Astrocyte (in vitro differentiated cells and primary cell): ENCODE measurements around the gene CCR4. TPM values are rescaled to one million over a fixed set of nuclear protein-coding genes. Genes with fewer than 3 reads are reported as not detected.
"Not testable (repeated sequence)": the region's sequence is repeated elsewhere in the genome, so short reads cannot be mapped to it uniquely, and the experiment has no call there.

Source experiments
- DNase-seq: peaks from one replicate; pipeline ENCODE4 v3.0.0-alpha.2; 2010; ENCODE audit warnings: low read depth
- FAIRE-seq: peaks from 2 replicates; lab custom pipeline; 2011; peaks lifted over from hg19 to GRCh38; lab: Jason Lieb, UNC
- H2AFZ ChIP-seq: 2 replicates; pipeline ENCODE4 v1.6.0; 2012; ENCODE audit warnings: low read depth, low read length, inconsistent platforms
- H3K27ac ChIP-seq: 2 replicates; pipeline ENCODE4 v1.5.1; 2011; ENCODE audit warnings: low read depth, low read length, inconsistent platforms
- H3K27me3 ChIP-seq: 2 replicates; pipeline ENCODE4 v1.6.0; 2011; ENCODE audit warnings: low read length, inconsistent platforms; ENCODE audit not compliant: insufficient read depth
- H3K36me3 ChIP-seq: 2 replicates; pipeline ENCODE4 v1.5.1; 2011; ENCODE audit warnings: low read length, inconsistent platforms; ENCODE audit not compliant: insufficient read depth
- H3K4me1 ChIP-seq: 2 replicates; pipeline ENCODE4 v1.5.1; 2011; ENCODE audit warnings: low read length, inconsistent platforms; ENCODE audit not compliant: insufficient read depth
- H3K4me2 ChIP-seq: 2 replicates; pipeline ENCODE4 v1.6.0; 2012; ENCODE audit warnings: low read length, inconsistent platforms
- H3K4me3 ChIP-seq: 2 replicates; pipeline ENCODE4 v1.5.1; 2011; ENCODE audit warnings: low read depth, mild to moderate bottlenecking, low read length, inconsistent platforms; ENCODE audit not compliant: insufficient read depth
- H3K79me2 ChIP-seq: 2 replicates; pipeline ENCODE4 v1.6.0; 2012; ENCODE audit warnings: mild to moderate bottlenecking, low read length, inconsistent platforms; ENCODE audit not compliant: insufficient read depth
- H3K9ac ChIP-seq: 2 replicates; pipeline ENCODE4 v1.6.0; 2012; ENCODE audit warnings: mild to moderate bottlenecking, low read length, inconsistent platforms
- H3K9me3 ChIP-seq: 2 replicates; pipeline ENCODE4 v1.5.1; 2012; ENCODE audit warnings: low read depth, mild to moderate bottlenecking, low read length, inconsistent platforms; ENCODE audit not compliant: insufficient read depth
- H4K20me1 ChIP-seq: 2 replicates; pipeline ENCODE4 v1.6.0; 2012; ENCODE audit warnings: low read length, inconsistent platforms; ENCODE audit not compliant: insufficient read depth
- H3K27ac Mint-ChIP-seq: one replicate; pipeline ENCODE4 v1.8.0; 2021; ENCODE audit warnings: mild to moderate bottlenecking, mixed read lengths; ENCODE audit not compliant: unreplicated experiment
- H3K27me3 Mint-ChIP-seq: one replicate; pipeline ENCODE4 v1.8.0; 2021; ENCODE audit warnings: low read depth, mixed read lengths; ENCODE audit not compliant: unreplicated experiment
- H3K36me3 Mint-ChIP-seq: one replicate; pipeline ENCODE4 v1.8.0; 2021; ENCODE audit warnings: low read depth, mixed read lengths; ENCODE audit not compliant: unreplicated experiment
- H3K4me1 Mint-ChIP-seq: one replicate; pipeline ENCODE4 v1.8.0; 2021; ENCODE audit warnings: low read depth, mixed read lengths; ENCODE audit not compliant: unreplicated experiment
- H3K4me3 Mint-ChIP-seq: one replicate; pipeline ENCODE4 v1.8.0; 2021; ENCODE audit warnings: mild to moderate bottlenecking, moderate library complexity, mixed read lengths; ENCODE audit not compliant: unreplicated experiment
- H3K9me3 Mint-ChIP-seq: one replicate; pipeline ENCODE4 v1.8.0; 2021; ENCODE audit warnings: mild to moderate bottlenecking, mixed read lengths; ENCODE audit not compliant: unreplicated experiment
- EZH2 ChIP-seq: IDR thresholded peaks from 2 replicates; pipeline ENCODE4 v1.6.1; 2012; ENCODE audit warnings: mild to moderate bottlenecking, low read length, inconsistent platforms; ENCODE audit not compliant: insufficient read depth
- total RNA-seq: library from RNA; stranded (reverse); gene quantifications from 2 replicates; pipeline ENCODE4 v1.2.1, GENCODE V29; 2021
- TF ChIP-seq, protein P1 (sequence below): IDR thresholded peaks from 2 replicates; pipeline ENCODE4 v1.5.1; 2011; ENCODE audit warnings: low read depth, mild to moderate bottlenecking, inconsistent platforms, low read length, moderate library complexity; ENCODE audit not compliant: insufficient read depth

The CCR4 gene
- total RNA-seq, 1 donor from 2014 or later, result not detected

DNA sequence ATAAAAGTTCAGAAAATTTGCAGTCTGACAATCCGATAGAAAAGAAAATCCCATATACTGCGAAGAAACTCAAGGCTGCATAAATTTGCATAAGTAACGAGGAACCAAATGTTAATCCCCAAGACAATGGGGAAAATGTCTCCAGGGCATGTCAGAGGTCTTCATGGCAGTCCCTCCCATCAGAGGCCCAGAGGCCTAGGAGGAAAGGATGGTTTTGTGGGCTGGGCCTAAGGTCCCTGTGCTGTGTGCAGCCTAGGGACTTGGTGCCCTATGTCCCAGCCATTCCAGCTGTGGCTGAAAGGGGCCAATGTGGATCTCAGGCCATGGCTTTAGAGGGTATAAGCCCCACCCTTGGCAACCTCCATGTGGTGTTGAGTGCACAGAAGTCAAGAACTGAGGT lies 21.3 kb upstream of the CCR4 start:
- H3K79me2 ChIP-seq, result no peaks in the 10 kb centered on the region
- Mint-ChIP-seq H3K9me3 (no peaks in the 10 kb centered on the region), H3K4me1 (no peaks in the 10 kb centered on the region), H3K27ac (no peak overlapping the region), H3K4me3 (no peak overlapping the region), H3K36me3 (peaks cover 2% of the 10 kb centered on the region), H3K27me3 (no peaks in the 10 kb centered on the region)
- FAIRE-seq, result no peak
- H2AFZ ChIP-seq, result no peak overlapping the region
- no peak overlapping the region for H3K4me3 ChIP-seq
- no peak overlapping the region for H3K27ac ChIP-seq
- H3K36me3 ChIP-seq, result no peaks in the 10 kb centered on the region
- no peak overlapping the region for H3K4me2 ChIP-seq
- H3K4me1 ChIP-seq, result no peaks in the 10 kb centered on the region
- H3K9me3 ChIP-seq, result no peaks in the 10 kb centered on the region
- H3K27me3 ChIP-seq, result no peaks in the 10 kb centered on the region
- TF ChIP-seq, protein P1, sequence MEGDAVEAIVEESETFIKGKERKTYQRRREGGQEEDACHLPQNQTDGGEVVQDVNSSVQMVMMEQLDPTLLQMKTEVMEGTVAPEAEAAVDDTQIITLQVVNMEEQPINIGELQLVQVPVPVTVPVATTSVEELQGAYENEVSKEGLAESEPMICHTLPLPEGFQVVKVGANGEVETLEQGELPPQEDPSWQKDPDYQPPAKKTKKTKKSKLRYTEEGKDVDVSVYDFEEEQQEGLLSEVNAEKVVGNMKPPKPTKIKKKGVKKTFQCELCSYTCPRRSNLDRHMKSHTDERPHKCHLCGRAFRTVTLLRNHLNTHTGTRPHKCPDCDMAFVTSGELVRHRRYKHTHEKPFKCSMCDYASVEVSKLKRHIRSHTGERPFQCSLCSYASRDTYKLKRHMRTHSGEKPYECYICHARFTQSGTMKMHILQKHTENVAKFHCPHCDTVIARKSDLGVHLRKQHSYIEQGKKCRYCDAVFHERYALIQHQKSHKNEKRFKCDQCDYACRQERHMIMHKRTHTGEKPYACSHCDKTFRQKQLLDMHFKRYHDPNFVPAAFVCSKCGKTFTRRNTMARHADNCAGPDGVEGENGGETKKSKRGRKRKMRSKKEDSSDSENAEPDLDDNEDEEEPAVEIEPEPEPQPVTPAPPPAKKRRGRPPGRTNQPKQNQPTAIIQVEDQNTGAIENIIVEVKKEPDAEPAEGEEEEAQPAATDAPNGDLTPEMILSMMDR, result no peak
- no peak for TF ChIP-seq EZH2
- H3K9ac ChIP-seq, result no peak overlapping the region
- H4K20me1 ChIP-seq, result no peaks in the 10 kb centered on the region
- DNase-seq, result no peak

GRCh38 chr3:32931273-32931672 lies 20.2 kb upstream of the CCR4 start:
- H2AFZ ChIP-seq, H3K36me3 Mint-ChIP-seq, H3K9me3 ChIP-seq, H3K4me1 Mint-ChIP-seq, H3K4me2 ChIP-seq, H3K4me1 ChIP-seq, H3K27me3 ChIP-seq, H3K4me3 ChIP-seq, H3K27me3 Mint-ChIP-seq, H3K4me3 Mint-ChIP-seq, H3K79me2 ChIP-seq, H3K27ac Mint-ChIP-seq, DNase-seq, FAIRE-seq, H3K9ac ChIP-seq, H3K27ac ChIP-seq, H3K9me3 Mint-ChIP-seq, H4K20me1 ChIP-seq, H3K36me3 ChIP-seq: not testable (repeated sequence)

GRCh38 chr3:32934150-32934742 lies 17.2 kb upstream of the CCR4 start:
- TF ChIP-seq, protein P1, result peak; percentile 66
- TF ChIP-seq EZH2, result no peak
- Histone ChIP-seq H3K9ac (no peak overlapping the region), H3K4me3 (no peak overlapping the region), H2AFZ (no peak overlapping the region), H3K4me2 (no peak overlapping the region), H3K79me2 (no peaks in the 10 kb centered on the region), H3K27ac (no peak overlapping the region), H4K20me1 (no peaks in the 10 kb centered on the region), H3K9me3 (no peaks in the 10 kb centered on the region), H3K27me3 (no peaks in the 10 kb centered on the region), H3K4me1 (no peaks in the 10 kb centered on the region), H3K36me3 (no peaks in the 10 kb centered on the region)
- H3K4me1 Mint-ChIP-seq, result peaks cover 2% of the 10 kb centered on the region
- H3K4me3 Mint-ChIP-seq, result no peak overlapping the region
- FAIRE-seq (no peak), DNase-seq (no peak)
- no peak overlapping the region for H3K27ac Mint-ChIP-seq
- H3K9me3 Mint-ChIP-seq, result peaks cover 3% of the 10 kb centered on the region
- no peaks in the 10 kb centered on the region for H3K27me3 Mint-ChIP-seq
- H3K36me3 Mint-ChIP-seq, result peaks cover 2% of the 10 kb centered on the region
